HCT116 (cell line): ENCODE data around the gene CDK2. TPM values are rescaled to one million over a fixed set of nuclear protein-coding genes. Genes with fewer than 3 reads are reported as not detected.

Source experiments
- ATAC-seq: fragments of 200-7000 bp; cut with Tn5 transposase; 2 replicates; pipeline ENCODE4 v1.9.1; 2020; ENCODE audit warnings: mild to moderate bottlenecking, moderate library complexity
- BruUV-seq: library from RNA; stranded (reverse); fragments of 400-500 nt; replicated peaks from 2 replicates; lab custom pipeline; 2021; lab: Mats Ljungman, UMichigan
- CTCF ChIA-PET: fragments of 300-600 bp; sonication (Branson Sonifier 250); formaldehyde crosslinking; loops from one replicate; lab custom pipeline; 2021; ENCODE audit warnings: antibody characterized with exemption; lab: Charles Lee
- POLR2A ChIA-PET: fragments of 300-600, 350-600 bp; sonication (Branson Sonifier 250); formaldehyde crosslinking; loops from one replicate; lab custom pipeline; 2021; ENCODE audit warnings: antibody characterized with exemption; lab: Charles Lee
- RAD21 ChIA-PET, 2 experiments: fragments of 300-600 bp; sonication (Branson Sonifier 250); formaldehyde crosslinking; loops; one replicate each; lab custom pipeline; 2023; ENCODE audit warnings: low total read pairs in 2 of 2; ENCODE audit not compliant: uncharacterized antibody in 2 of 2, unreplicated experiment in 2 of 2, low non-redundant PET in 1 of 2; lab: Charles Lee
- DNase-seq: peaks from one replicate; pipeline ENCODE4 v3.0.0-alpha.2; 2010; ENCODE audit warnings: low read depth, low spot score
- H2AFZ ChIP-seq: fragments of 200-600 bp; shearing (Covaris generic), sonication (generic); 2 replicates; pipeline ENCODE4 v1.6.1; 2017; ENCODE audit warnings: low read depth, mixed run types, mixed read lengths, antibody characterized with exemption, low read length; ENCODE audit not compliant: poor library complexity, severe bottlenecking
- H3K27ac ChIP-seq: 2 replicates; pipeline ENCODE4 v1.5.1; 2012; ENCODE audit warnings: low read depth, low read length
- H3K27me3 ChIP-seq: fragments of 200-600 bp; sonication (generic); 2 replicates; pipeline ENCODE4 v1.6.1; 2016; ENCODE audit warnings: mixed run types, low read length, mixed read lengths; ENCODE audit not compliant: insufficient read depth
- H3K36me3 ChIP-seq, 2 experiments: fragments of 200-500 bp in 1 of 2; fragments of 200-600 bp in 1 of 2; sonication (Bioruptor generic) in 1 of 2; sonication (generic) in 1 of 2; 2 replicates each; pipeline versions ENCODE4 v1.5.1 to v1.6.1; 2014 to 2016; ENCODE audit warnings: low read length in 2 of 2, inconsistent platforms in 1 of 2, mixed read lengths in 1 of 2, mixed run types in 1 of 2; ENCODE audit not compliant: insufficient read depth in 2 of 2, control insufficient read depth in 1 of 2
- H3K4me1 ChIP-seq, 2 experiments: fragments of 200-600 bp in 1 of 2; sonication (generic) in 1 of 2; 2 replicates each; pipeline versions ENCODE4 v1.5.1 to v1.6.1; 2012 to 2017; ENCODE audit warnings: low read length in 2 of 2, inconsistent platforms in 1 of 2, mild to moderate bottlenecking in 1 of 2, mixed read lengths in 1 of 2, mixed run types in 1 of 2, moderate library complexity in 1 of 2; ENCODE audit not compliant: insufficient read depth in 2 of 2, control insufficient read depth in 1 of 2
- H3K4me2 ChIP-seq: fragments of 200-600 bp; sonication (generic); 2 replicates; pipeline ENCODE4 v1.6.1; 2017; ENCODE audit warnings: mixed run types, low read length, mixed read lengths
- H3K4me3 ChIP-seq, 2 experiments: fragments of 200-600 bp in 1 of 2; sonication (generic) in 1 of 2; replicated peaks in 1 of 2; 2 replicates each; pipeline ENCODE4 v1.5.1; 2011 to 2016; ENCODE audit warnings: low read length in 2 of 2, control low read depth in 1 of 2, low read depth in 1 of 2, mild to moderate bottlenecking in 1 of 2, mixed read lengths in 1 of 2, mixed run types in 1 of 2
- H3K79me2 ChIP-seq: fragments of 200-600 bp; sonication (generic); 2 replicates; pipeline ENCODE4 v1.6.1; 2017; ENCODE audit warnings: mild to moderate bottlenecking, mixed run types, low read length, moderate library complexity, mixed read lengths; ENCODE audit not compliant: insufficient read depth
- H3K9ac ChIP-seq: fragments of 200-600 bp; sonication (generic); 2 replicates; pipeline ENCODE4 v1.6.1; 2016; ENCODE audit warnings: low read length, mixed read lengths
- H3K9me2 ChIP-seq: fragments of 200-600 bp; sonication (generic), shearing (Covaris generic); 2 replicates; pipeline ENCODE4 v1.6.1; 2017; ENCODE audit warnings: mixed run types, mild to moderate bottlenecking, moderate library complexity; ENCODE audit not compliant: insufficient read depth
- H3K9me3 ChIP-seq, 2 experiments: fragments of 200-500 bp in 1 of 2; fragments of 200-600 bp in 1 of 2; sonication (Bioruptor generic) in 1 of 2; sonication (generic) in 1 of 2; 2 replicates each; pipeline ENCODE4 v1.6.1; 2014 to 2017; ENCODE audit warnings: low read length in 2 of 2, mixed read lengths in 2 of 2, inconsistent platforms in 1 of 2, low read depth in 1 of 2, mild to moderate bottlenecking in 1 of 2, mixed run types in 1 of 2, moderate library complexity in 1 of 2; ENCODE audit not compliant: control insufficient read depth in 1 of 2, insufficient read depth in 1 of 2
- H4K20me1 ChIP-seq: fragments of 200-600 bp; sonication (generic), shearing (Covaris generic); 2 replicates; pipeline ENCODE4 v1.6.1; 2017; ENCODE audit warnings: mixed run types, mild to moderate bottlenecking, moderate library complexity; ENCODE audit not compliant: insufficient read depth
- ATF3 ChIP-seq: IDR thresholded peaks from 2 replicates; pipeline ENCODE4 v1.6.1; 2012
- CEBPB ChIP-seq: IDR thresholded peaks from 2 replicates; pipeline ENCODE4 v1.6.1; 2012; ENCODE audit warnings: low read depth
- CTCF ChIP-seq, 3 experiments: fragments of 200-600 bp in 1 of 3; sonication (generic) in 1 of 3; IDR thresholded peaks in 2 of 3; conservative IDR thresholded peaks in 1 of 3; 2 replicates each; pipeline ENCODE4 v1.5.1; 2012 to 2017; ENCODE audit warnings: low read depth in 2 of 3, low read length in 2 of 3, antibody characterized with exemption in 1 of 3, borderline replicate concordance in 1 of 3, control low read depth in 1 of 3, mild to moderate bottlenecking in 1 of 3, mixed read lengths in 1 of 3, mixed run types in 1 of 3, moderate library complexity in 1 of 3; ENCODE audit not compliant: insufficient read depth in 1 of 3
- EGR1 ChIP-seq: IDR thresholded peaks from 2 replicates; pipeline ENCODE4 v1.6.1; 2012; ENCODE audit warnings: low read depth
- ELF1 ChIP-seq: IDR thresholded peaks from 2 replicates; pipeline ENCODE4 v1.6.1; 2012; ENCODE audit warnings: low read depth, borderline replicate concordance
- EZH2phosphoT487 ChIP-seq: fragments of 200-600 bp; IDR thresholded peaks from 2 replicates; pipeline ENCODE4 v1.6.1; 2018; ENCODE audit warnings: antibody characterized with exemption, borderline replicate concordance
- FOSL1 ChIP-seq: IDR thresholded peaks from 2 replicates; pipeline ENCODE4 v1.6.1; 2012; ENCODE audit warnings: low read depth
- JUND ChIP-seq: IDR thresholded peaks from 2 replicates; pipeline ENCODE4 v1.6.1; 2012
- MAX ChIP-seq: IDR thresholded peaks from 2 replicates; pipeline ENCODE4 v1.6.1; 2012
- POLR2A ChIP-seq: IDR thresholded peaks from 2 replicates; pipeline ENCODE4 v1.7.0; 2011; ENCODE audit warnings: borderline replicate concordance; ENCODE audit not compliant: insufficient read depth, insufficient read length; ENCODE audit errors: extremely low read depth
- POLR2AphosphoS5 ChIP-seq: IDR thresholded peaks from 2 replicates; pipeline ENCODE4 v1.6.1; 2011; ENCODE audit warnings: mild to moderate bottlenecking, low read depth, low read length, moderate library complexity
- REST ChIP-seq: IDR thresholded peaks from 2 replicates; pipeline ENCODE4 v1.6.1; 2012; ENCODE audit warnings: low read depth
- SIN3A ChIP-seq: IDR thresholded peaks from 2 replicates; pipeline ENCODE4 v1.6.1; 2012; ENCODE audit warnings: low read depth
- SP1 ChIP-seq: IDR thresholded peaks from 2 replicates; pipeline ENCODE4 v1.6.1; 2012; ENCODE audit warnings: low read depth
- SRF ChIP-seq: IDR thresholded peaks from 2 replicates; pipeline ENCODE4 v1.6.1; 2012; ENCODE audit warnings: low read depth
- TCF7L2 ChIP-seq: IDR thresholded peaks from 2 replicates; pipeline ENCODE4 v1.7.0; 2011; ENCODE audit warnings: borderline replicate concordance, inconsistent platforms; ENCODE audit not compliant: insufficient read depth, insufficient read length; ENCODE audit errors: extremely low read depth
- YY1 ChIP-seq: IDR thresholded peaks from 2 replicates; pipeline ENCODE4 v1.6.1; 2011; ENCODE audit warnings: low read length, low read depth, moderate library complexity, mild to moderate bottlenecking; ENCODE audit not compliant: insufficient replicate concordance; ENCODE audit errors: extremely low read depth
- ZBTB33 ChIP-seq: IDR thresholded peaks from 2 replicates; pipeline ENCODE4 v1.6.1; 2011; ENCODE audit warnings: mild to moderate bottlenecking, low read length, moderate library complexity; ENCODE audit not compliant: insufficient replicate concordance; ENCODE audit errors: extremely low read depth
- ZFX ChIP-seq: fragments of 450-650 bp; IDR thresholded peaks from 2 replicates; pipeline ENCODE4 v1.6.1; 2017
- intact Hi-C: fragments of 100-400 bp; cut with micrococcal nuclease; formaldehyde crosslinking; loops from 2 replicates; pipeline ENCODE4 v1.10.0; 2022
- total RNA-seq: library from RNA; stranded (reverse); gene quantifications from one replicate; pipeline ENCODE4 v1.2.1, GENCODE V29; 2021; ENCODE audit not compliant: unreplicated experiment

Gene CDK2
- total RNA-seq, 1 experiment from 2014 or later: 90.9 TPM

GRCh38 chr12:55972911-55973598 lies 6.4 kb downstream of the CDK2 start:
- DNase-seq: no peak
- Histone ChIP-seq H3K4me1 (peaks cover 17 to 32% of the 10 kb centered on the region in 2 experiments), H3K9me2 (no peaks in the 10 kb centered on the region), H3K4me2 (peak overlapping the region; percentile 65), H3K27ac (peak overlapping the region; percentile 50), H3K9me3 (no peaks in the 10 kb centered on the region), H3K4me3 (peak overlapping the region; percentile 38 to 47), H4K20me1 (no peaks in the 10 kb centered on the region), H3K27me3 (no peaks in the 10 kb centered on the region), H2AFZ (no peak overlapping the region), H3K79me2 (peaks cover 31% of the 10 kb centered on the region), H3K36me3 (peaks cover 18 to 31% of the 10 kb centered on the region in 2 experiments; a peak in 3 of 4 replicates), H3K9ac (peak overlapping the region; percentile 49)
- ChIA-PET CTCF (interaction anchor here (1.2 to 4.7 kb wide), 5 partner anchors 23 to 664 kb away, joined by 4 to 35 read pairs (median 5); partner anchors contain the start of gene SUOX), RAD21 (interaction anchor here (1.0 to 1.6 kb wide), 2 partner anchors 23 to 234 kb away, joined by 3 to 6 read pairs; partner anchors contain the start of gene SUOX (in 1 of the 2)), POLR2A (interaction anchor here (0.8 to 1.9 kb wide), 18 partner anchors 10 to 249 kb away, joined by 3 to 13 read pairs (median 4); partner anchors contain the start of genes DGKA, DNAJC14, ORMDL2 and PYM1)
- TSS peak; percentile 94 for BruUV-seq
- intact Hi-C loops: no loop called here
- ATAC-seq: no peak
- no peak for TF ChIP-seq YY1
- no peak for TF ChIP-seq CEBPB
- TF ChIP-seq CTCF (IDR thresholded peaks at IDR 0.05 in 2 of 3, conservative IDR thresholded peaks at IDR 0.05 in 1 of 3; ENCODE audit: borderline replicate concordance in 1 of 3, insufficient read depth in 1 of 3, low read depth in 2 of 3, low read length in 2 of 3): no peak
- TF ChIP-seq ZFX: no peak
- TF ChIP-seq POLR2A: no peak
- TF ChIP-seq FOSL1: no peak
- TF ChIP-seq SP1: no peak
- no peak for TF ChIP-seq MAX
- TF ChIP-seq REST: no peak
- TF ChIP-seq SRF: no peak
- TF ChIP-seq EZH2phosphoT487: no peak
- no peak for TF ChIP-seq ELF1
- no peak for TF ChIP-seq SIN3A
- no peak for TF ChIP-seq ATF3
- TF ChIP-seq ZBTB33: no peak
- TF ChIP-seq POLR2AphosphoS5: no peak; the same call in 1 of the 2 replicates
- TF ChIP-seq TCF7L2: no peak
- no peak for TF ChIP-seq EGR1
- no peak for TF ChIP-seq JUND
